Measurements from ENCODE around the gene MDN1. TPM values are rescaled to one million over a fixed set of nuclear protein-coding genes. Genes with fewer than 3 reads are reported as not detected.

The MDN1 gene
- total and polyA plus RNA-seq, 2 of the 4 experiments (the other 2 are of a cell fraction), result 7.7 to 26.7 TPM

- Histone ChIP-seq H3K4me3 (ENCODE audit: insufficient read depth, low read depth, low read length) (no peak overlapping the region), H3K79me1 (ENCODE audit: low read depth in 1 of 2, low read length in 2 of 2) (no peaks in the 10 kb centered on the region), H4K91ac (ENCODE audit: insufficient read depth, low read depth, low read length) (no peak overlapping the region), H3K18ac (ENCODE audit: low read depth, low read length) (no peak overlapping the region), H4K20me1 (ENCODE audit: insufficient read depth, low read length) (no peaks in the 10 kb centered on the region), H2BK20ac (ENCODE audit: low read depth, low read length) (no peak overlapping the region), H3K9ac (ENCODE audit: low read depth, low read length) (no peak overlapping the region), H2AK5ac (ENCODE audit: low read depth, low read length) (no peak overlapping the region), H4K5ac (ENCODE audit: low read depth, low read length) (no peak overlapping the region), H3K36me3 (ENCODE audit: control insufficient read depth, insufficient read depth, low read length) (peaks cover 17% of the 10 kb centered on the region), H2BK15ac (ENCODE audit: low read depth, low read length) (no peak overlapping the region), H3K9me3 (ENCODE audit: control insufficient read depth, insufficient read depth, low read length) (no peaks in the 10 kb centered on the region), H3K27me3 (ENCODE audit: control insufficient read depth, insufficient read depth, low read length) (no peaks in the 10 kb centered on the region), H3K4me1 (ENCODE audit: control insufficient read depth, insufficient read depth, low read length) (no peaks in the 10 kb centered on the region), H3K56ac (ENCODE audit: extremely low read depth, insufficient read depth, low read length) (no peak overlapping the region), H2AFZ (replicated peaks; ENCODE audit: low read length, poor library complexity) (no peak overlapping the region), H3K14ac (replicated peaks; ENCODE audit: low read depth, low read length) (no peak overlapping the region), H3K4ac (ENCODE audit: low read depth, low read length) (no peak overlapping the region), H3K23ac (ENCODE audit: low read depth, low read length) (no peak overlapping the region), H3K4me2 (ENCODE audit: low read depth, low read length) (no peak overlapping the region), H2BK120ac (ENCODE audit: low read depth, low read length) (no peak overlapping the region), H3K27ac (ENCODE audit: insufficient read depth, low read length) (no peak overlapping the region), H4K8ac (ENCODE audit: low read depth in 2 of 2, low read length in 2 of 2) (no peak overlapping the region), H2BK5ac (ENCODE audit: low read depth, low read length, poor library complexity, severe bottlenecking) (no peak overlapping the region), H2AK9ac (replicated peaks; ENCODE audit: low read depth, low read length, poor library complexity) (no peak overlapping the region), H3K9me1 (ENCODE audit: insufficient read depth, low read length) (no peaks in the 10 kb centered on the region)
- DNase-seq (no peak), ATAC-seq (ENCODE audit: low read depth) (no peak)
- WGBS, 2 experiments (ENCODE audit: extremely low coverage in 2 of 2, insufficient read length in 1 of 2), result no CpG with 5 or more reads among the region's 6 CpGs
- dilution Hi-C loops (cut with HindIII; ENCODE audit: low sequenced_read_pairs, unreplicated experiment) (no loop called here), in situ Hi-C loops (cut with MboI; ENCODE audit: low sequenced_read_pairs) (no loop called here), intact Hi-C loops (cut with micrococcal nuclease) (no loop called here)
- ChIA-PET POLR2A (ENCODE audit: unreplicated experiment) (no interaction called here), CTCF (interaction anchor here (1.2 kb wide), 1 partner anchor 23 kb away, joined by 3 read pairs; no protein-coding TSS in a partner anchor)
- no peak for TF ChIP-seq CEBPB (IDR thresholded peaks at IDR 0.05; ENCODE audit: low read depth, low read length)
- no peak for TF ChIP-seq CHD1 (IDR thresholded peaks at IDR 0.05; ENCODE audit: low read depth, low read length)
- TF ChIP-seq BHLHE40 (IDR thresholded peaks at IDR 0.05; ENCODE audit: low read depth, low read length), result no peak
- no peak for TF ChIP-seq RAD21 (IDR thresholded peaks at IDR 0.05; ENCODE audit: low read length)
- TF ChIP-seq FOS (IDR thresholded peaks at IDR 0.05; ENCODE audit: low read depth, low read length), result no peak
- TF ChIP-seq RCOR1 (IDR thresholded peaks at IDR 0.05; ENCODE audit: insufficient replicate concordance, low read length), result no peak
- no peak for TF ChIP-seq USF2 (IDR thresholded peaks at IDR 0.05; ENCODE audit: low read depth, low read length)
- BruUV-seq (replicated peaks), result no TSS peak
These were observed 38.2 kb downstream of the MDN1 start for GRCh38 chr6:89781070-89782034.
